ENCODE data around the gene TMEM63A. TPM values are rescaled to one million over a fixed set of nuclear protein-coding genes. Genes with fewer than 3 reads are reported as not detected.

Gene TMEM63A
- total and polyA plus RNA-seq, 2 of the 13 experiments (the other 11 are each of a cell fraction or from before 2014, with no cell fraction given): 23.9 to 53.3 TPM

- TF ChIP-seq RARA (CRISPR knock-in tag; IDR thresholded peaks at IDR 0.05) (no peak), ZIK1 (CRISPR knock-in tag; IDR thresholded peaks at IDR 0.05; ENCODE audit: borderline replicate concordance, low read depth) (no peak), ZNF484 (CRISPR knock-in tag; IDR thresholded peaks at IDR 0.05; ENCODE audit: borderline replicate concordance, low read depth) (no peak), TOE1 (CRISPR knock-in tag; IDR thresholded peaks at IDR 0.05) (no peak), ZNF816 (CRISPR knock-in tag; IDR thresholded peaks at IDR 0.05; ENCODE audit: borderline replicate concordance) (no peak), ZNF251 (CRISPR knock-in tag; IDR thresholded peaks at IDR 0.05) (no peak), ZNF674 (CRISPR knock-in tag; IDR thresholded peaks at IDR 0.05; ENCODE audit: low read depth) (no peak), ZNF513 (CRISPR knock-in tag; conservative IDR thresholded peaks at IDR 0.05) (no peak), ZNF780A (CRISPR knock-in tag; IDR thresholded peaks at IDR 0.05) (no peak), ZNF549 (CRISPR knock-in tag; IDR thresholded peaks at IDR 0.05) (no peak), TCF7 (IDR thresholded peaks at IDR 0.05; ENCODE audit: low read depth) (no peak), HMGXB4 (CRISPR knock-in tag; IDR thresholded peaks at IDR 0.05; ENCODE audit: borderline replicate concordance in 1 of 2, low read depth in 1 of 2) (peak; percentile 51 to 66; a peak in 2 of 4 replicates), NFE2L2 (IDR thresholded peaks at IDR 0.05; ENCODE audit: low read length) (no peak), ZNF652 (CRISPR knock-in tag; IDR thresholded peaks at IDR 0.05; ENCODE audit: borderline replicate concordance, low read depth) (no peak), FOXM1 (CRISPR knock-in tag; IDR thresholded peaks at IDR 0.05) (no peak), PHF21A (CRISPR knock-in tag; IDR thresholded peaks at IDR 0.05) (no peak), SMAD1 (CRISPR knock-in tag; IDR thresholded peaks at IDR 0.05; ENCODE audit: borderline replicate concordance, low read depth) (no peak), ZNF850 (CRISPR knock-in tag; conservative IDR thresholded peaks at IDR 0.05) (no peak), FOXK2 (IDR thresholded peaks at IDR 0.05) (no peak), SMARCE1 (IDR thresholded peaks at IDR 0.05; ENCODE audit: borderline replicate concordance) (no peak), ZNF710 (CRISPR knock-in tag; IDR thresholded peaks at IDR 0.05; ENCODE audit: borderline replicate concordance) (no peak), ZNF230 (CRISPR knock-in tag; IDR thresholded peaks at IDR 0.05) (0 out of 2 replicates have a peak, but pooled peaks have one; percentile 34), ZNF772 (CRISPR knock-in tag; IDR thresholded peaks at IDR 0.05) (no peak), ZMYM4 (CRISPR knock-in tag; IDR thresholded peaks at IDR 0.05) (no peak), IKZF5 (CRISPR knock-in tag; IDR thresholded peaks at IDR 0.05) (no peak), THAP11 (CRISPR knock-in tag; IDR thresholded peaks at IDR 0.05) (0 out of 2 replicates have a peak, but pooled peaks have one; percentile 22)
Observed at GRCh38 chr1:225845571-225846259, 36.5 kb downstream of the TMEM63A start (continued).

Measured in HepG2 (cell line).